GM18870 (cell line): Measurements from ENCODE around the gene CSHL1.
"Not testable (repeated sequence)": the region's sequence is repeated elsewhere in the genome, so short reads cannot be mapped to it uniquely, and the experiment has no call there.

Experiments
- ATAC-seq: cut with Tn5 transposase; IDR thresholded peaks from one replicate; pipeline ENCODE4 v1.9.1; 2021; ENCODE audit warnings: moderate library complexity; ENCODE audit not compliant: unreplicated experiment

The CSHL1 gene

DNA sequence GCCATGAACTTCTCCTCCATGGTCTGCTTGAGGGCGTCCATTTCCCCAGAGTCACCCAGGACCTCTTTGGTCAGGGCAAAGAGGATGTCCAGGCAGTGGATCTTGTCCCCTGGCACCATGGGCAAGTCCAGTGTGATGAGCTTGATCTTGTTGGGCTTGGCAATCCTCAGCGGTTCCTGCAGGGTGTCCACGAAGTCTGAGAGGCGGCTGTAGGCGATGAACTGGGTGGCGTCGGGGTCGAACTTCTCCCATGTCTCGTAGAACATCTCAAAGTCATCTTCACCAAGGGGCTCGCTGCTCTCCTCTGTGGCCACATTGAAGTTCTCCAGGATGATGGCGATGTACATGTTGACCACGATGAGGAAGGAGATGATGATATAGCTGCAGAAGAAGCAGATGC, 30.1 kb upstream of the CSHL1 start:
- no peak for ATAC-seq

DNA sequence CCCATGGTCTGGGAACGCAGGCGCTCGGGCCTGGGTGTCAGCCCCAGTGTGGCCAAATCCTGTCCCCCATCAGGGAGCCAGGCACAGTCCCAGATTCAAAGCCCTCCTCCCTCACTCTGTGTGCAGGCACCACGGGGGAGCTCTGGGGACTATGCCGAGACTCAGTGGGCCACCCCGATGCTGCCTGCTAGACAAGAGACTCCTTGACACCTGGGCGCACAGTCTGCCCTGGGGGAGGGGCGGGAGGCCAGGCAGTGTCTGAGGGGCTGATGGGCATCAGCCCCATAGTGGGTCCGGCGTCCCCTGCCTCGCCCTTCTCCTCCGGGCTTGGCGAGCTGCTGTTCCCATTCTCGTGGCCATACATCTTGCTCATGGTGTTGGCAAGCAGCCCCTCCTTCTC, 29.5 kb upstream of the CSHL1 start:
- ATAC-seq: no peak

DNA sequence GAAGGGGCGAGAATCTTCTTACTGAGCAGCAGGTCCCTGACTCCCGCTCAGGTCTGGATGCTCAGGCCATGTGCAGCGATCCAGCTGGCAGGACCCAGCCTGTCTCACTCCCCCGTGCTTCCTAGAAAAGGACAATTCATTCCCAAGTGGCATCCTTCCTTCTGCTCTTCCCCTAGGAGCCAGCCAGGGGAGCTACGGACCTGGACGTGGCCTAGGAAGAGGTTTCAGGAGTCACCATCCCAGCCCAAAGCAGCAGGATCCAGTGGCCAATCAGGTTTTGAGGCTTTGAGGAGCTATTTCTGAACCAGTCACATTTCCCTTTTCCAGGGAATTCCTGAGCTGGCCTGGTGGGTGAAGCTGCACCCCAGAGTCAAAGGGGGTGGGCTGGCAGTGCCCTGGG, 28.8 kb upstream of the CSHL1 start:
- ATAC-seq: no peak

GRCh38 chr17:63939401-63939800, 28.3 kb upstream of the CSHL1 start:
- ATAC-seq: no peak

DNA sequence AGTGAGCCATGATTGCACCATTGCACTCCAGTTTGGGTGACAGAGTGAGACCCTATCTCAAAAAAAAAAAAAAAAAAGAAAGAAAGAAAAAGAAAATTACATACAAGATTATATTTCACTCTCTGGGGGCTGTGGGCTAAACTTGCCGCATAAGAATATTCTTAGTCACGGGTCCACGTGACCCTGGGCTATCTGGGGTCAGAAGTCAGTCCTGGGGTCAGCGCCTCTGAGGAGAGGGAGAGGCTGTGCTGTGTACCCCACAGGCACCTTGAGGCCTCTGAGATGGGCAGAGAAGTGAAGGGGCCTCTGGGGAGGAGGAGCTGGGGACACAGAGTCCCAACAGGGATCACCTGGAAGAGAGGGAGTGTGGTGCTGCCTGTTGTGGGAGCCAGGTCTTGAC, 26.9 kb upstream of the CSHL1 start:
- no peak for ATAC-seq

- no peak for ATAC-seq
Observed at GRCh38 chr17:63937319-63937718, 26.3 kb upstream of the CSHL1 start.

DNA sequence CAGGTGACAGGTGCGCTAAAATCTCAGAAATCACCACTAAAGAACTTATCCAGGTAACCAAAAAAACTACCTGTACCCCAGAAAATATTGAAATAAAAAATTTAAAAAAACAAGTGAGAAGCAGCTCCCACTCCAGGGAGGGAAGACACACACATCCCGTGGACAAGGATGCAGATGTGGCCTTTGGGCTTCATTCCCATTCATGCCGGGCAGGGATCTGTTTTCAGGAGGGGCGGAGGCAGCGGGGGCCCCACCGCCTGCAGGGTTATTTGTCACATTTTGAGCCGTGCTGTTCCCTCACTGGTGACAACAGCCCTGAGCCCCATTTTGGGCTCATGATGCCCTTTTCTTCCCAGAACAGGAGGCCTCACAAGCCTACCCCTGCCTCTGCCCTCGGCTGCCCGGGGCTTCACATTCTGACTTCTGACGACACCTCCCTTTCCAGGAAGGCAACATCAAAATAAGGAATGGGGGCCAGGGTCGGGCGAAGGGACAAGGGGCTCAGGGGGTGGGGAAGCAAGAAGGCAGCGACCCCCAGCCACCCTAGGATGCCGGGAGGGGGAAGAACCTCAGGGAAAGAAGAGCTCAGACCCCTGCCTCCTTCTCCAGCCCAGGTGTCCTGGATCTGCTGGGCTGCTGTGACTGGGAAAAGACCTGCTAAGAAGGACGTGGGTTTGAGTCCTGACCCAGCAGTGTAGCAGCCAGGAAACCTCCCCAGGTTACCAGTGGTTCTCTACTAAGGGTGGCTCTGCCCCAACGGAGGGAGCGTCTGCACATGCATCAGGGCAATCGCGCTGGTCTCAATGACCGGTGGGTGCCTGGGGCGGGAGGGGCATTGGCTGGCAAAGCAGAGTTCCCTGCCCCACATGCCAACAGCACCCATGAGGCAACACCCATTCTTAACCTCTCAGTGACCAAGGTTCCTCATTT, 23.4 kb upstream of the CSHL1 start:
- no peak for ATAC-seq

DNA sequence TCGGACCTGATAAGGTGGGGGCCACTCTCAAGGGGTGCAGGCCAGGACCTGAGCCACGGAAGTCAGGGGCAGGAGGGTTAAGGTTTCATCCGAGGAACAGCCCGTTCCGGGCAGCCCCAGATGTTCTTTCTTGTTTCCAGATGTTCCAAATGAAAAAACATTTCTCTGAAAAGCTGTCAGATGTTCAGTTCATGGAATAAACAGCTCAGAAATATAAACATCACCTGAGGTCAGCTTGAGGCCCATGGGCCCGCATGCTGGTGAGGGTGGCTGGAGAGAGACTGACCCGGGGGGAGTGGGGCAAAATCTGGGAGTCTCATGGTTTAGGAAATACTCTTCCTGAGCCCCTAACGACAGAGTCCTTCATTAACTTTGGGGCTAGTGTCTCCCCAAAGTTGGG, 22.5 kb upstream of the CSHL1 start:
- ATAC-seq: no peak

- ATAC-seq: no peak
Observed at GRCh38 chr17:63932721-63933120, 21.7 kb upstream of the CSHL1 start.

- ATAC-seq: peak; percentile 67
Observed at GRCh38 chr17:63931981-63932561, 21.0 kb upstream of the CSHL1 start, which contains the start of gene CD79B. Gene CD79B, minus strand, starts transcription at chr17:63932331. Its CDS starts 70 bp downstream, at chr17:63932261.

- ATAC-seq: no peak
Observed at GRCh38 chr17:63930951-63931575, 20.0 kb upstream of the CSHL1 start.

GRCh38 chr17:63929860-63930766, 19.1 kb upstream of the CSHL1 start:
- ATAC-seq: no peak

- ATAC-seq: no peak
Observed at GRCh38 chr17:63928966-63929695, 18.1 kb upstream of the CSHL1 start.

DNA sequence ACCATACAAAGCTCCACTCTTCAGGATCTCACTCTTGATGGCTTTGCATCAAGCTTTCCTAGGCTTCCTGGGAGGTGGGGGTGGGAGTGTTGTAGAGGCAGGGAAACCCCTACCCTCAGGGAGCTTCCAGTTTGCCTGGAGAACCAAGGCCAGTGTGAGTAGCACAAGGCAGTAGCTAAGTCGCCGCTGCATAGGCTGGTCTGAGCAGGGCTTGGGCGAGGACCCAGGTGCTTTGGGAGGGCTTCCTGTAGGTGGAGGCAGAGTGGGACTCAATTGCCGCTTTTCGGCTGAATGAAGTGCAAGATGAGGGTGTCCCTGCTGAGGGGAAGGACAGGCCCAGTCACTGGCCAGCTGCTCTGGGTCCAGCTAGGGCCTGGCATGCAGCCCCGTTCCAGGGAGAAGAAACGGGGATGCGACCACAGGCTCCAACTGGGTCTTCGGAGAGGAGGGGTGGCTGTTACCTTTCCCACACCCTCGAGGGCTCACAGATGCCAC, 17.2 kb upstream of the CSHL1 start:
- ATAC-seq: no peak

- no peak for ATAC-seq
Observed at GRCh38 chr17:63927464-63928171, 16.6 kb upstream of the CSHL1 start.

DNA sequence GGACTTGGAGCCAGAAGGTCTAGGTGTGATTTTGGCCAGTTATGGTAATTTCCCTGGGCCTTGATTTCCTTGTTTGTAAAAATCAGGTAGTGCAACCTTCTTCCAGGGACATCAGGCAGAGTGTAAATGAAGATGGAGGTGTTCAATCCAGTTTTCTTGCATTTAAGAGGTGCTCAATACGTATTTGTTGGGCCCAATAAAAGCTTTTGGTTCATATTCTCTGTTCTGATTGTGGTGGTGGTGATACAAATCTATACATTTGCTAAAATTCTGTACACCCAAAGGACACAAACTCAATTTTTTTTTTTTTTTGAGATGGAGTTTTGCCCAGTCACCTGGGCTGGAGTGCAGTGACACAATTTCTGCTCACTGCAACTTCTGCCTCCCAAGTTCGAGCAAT, 15.1 kb upstream of the CSHL1 start:
- ATAC-seq: no peak

DNA sequence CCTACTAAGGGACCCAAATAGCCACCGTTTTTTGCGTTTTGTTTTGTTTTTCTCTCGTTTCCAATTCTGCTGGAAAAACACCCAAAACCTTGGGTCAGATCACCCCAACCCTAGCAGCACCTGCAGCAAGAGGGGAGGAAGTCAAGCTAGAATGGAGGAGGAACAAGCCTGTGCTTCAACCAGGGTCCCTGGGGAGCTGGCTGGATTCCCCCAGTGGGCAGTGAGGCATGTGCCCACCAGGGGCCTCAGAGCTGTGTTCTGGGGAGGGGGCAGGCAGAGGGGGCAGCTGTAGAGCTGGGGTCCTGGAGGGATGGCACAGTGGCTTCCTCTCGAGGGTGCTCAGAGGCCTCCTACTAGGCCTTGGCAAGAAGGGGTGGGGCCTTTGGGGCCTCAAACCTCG, 14.6 kb upstream of the CSHL1 start:
- ATAC-seq: no peak

DNA sequence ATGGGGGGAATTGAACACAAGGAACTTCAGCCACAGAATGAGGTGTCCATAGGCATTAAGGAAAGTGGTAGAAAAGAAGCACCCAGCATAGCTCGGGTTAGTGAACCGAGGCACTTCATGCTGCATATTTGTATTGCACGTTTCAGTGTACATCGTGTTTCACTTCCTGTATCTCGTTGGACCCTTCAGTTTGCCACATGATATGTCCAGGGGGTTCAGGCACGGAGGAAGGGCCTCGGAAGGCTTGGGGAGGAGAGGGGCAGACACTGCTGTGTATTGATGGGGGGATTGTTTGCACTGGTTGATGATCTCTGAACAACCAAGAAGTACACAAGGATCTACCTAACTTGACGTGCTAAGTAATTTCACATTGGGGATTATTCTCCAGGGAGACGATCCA, 11.3 kb upstream of the CSHL1 start:
- ATAC-seq: not testable (repeated sequence)

DNA sequence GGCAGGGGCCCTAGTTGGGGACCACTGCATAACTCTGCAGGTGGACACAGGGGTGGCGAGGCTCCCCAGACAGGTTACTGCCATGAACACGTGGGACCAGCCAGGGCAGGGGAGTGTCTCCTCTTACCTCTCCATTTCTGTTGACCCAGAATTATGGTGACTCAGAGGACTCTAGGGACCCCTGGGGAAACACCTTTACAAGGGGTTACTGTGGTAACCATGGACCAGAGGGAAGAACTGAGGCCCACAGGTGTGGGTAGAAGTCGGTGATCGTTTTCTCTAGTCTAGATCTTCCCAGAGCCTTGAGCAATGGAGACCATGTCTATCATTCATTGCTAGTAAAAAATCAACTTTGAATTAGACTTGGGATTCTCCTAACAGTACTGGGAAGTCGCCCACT, 9.7 kb upstream of the CSHL1 start:
- ATAC-seq: not testable (repeated sequence)
